ENCODE results near the gene MYO3B.
"Not testable (repeated sequence)": the region's sequence is repeated elsewhere in the genome, so short reads cannot be mapped to it uniquely, and the experiment has no call there.

Gene MYO3B

GRCh38 chr2:170521299-170521698 is 343.4 kb downstream of the MYO3B start:
- DNase-seq = no peak

DNA sequence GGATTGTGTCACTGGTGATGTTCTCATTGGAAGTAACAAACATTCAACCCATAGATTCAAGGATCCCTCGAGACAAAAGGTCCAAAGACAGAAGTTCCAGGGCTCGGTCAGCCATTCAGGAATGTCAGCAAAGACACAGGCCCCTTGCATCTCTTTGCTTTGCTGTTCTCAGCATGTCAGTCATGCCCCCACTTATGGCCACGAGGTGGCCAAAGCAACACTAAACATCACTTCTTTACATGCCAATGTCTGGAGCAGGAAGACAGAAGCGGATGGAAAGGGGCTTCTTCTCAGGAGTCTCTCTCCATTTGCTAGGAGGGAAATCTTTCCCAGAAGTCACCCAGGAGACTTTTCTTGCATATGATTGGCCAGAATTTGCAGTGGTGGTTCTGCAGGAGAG is 345.6 kb downstream of the MYO3B start:
- DNase-seq = peak; percentile 42

- DNase-seq = no peak
These were observed 347.1 kb downstream of the MYO3B start for GRCh38 chr2:170524828-170525565.

DNA sequence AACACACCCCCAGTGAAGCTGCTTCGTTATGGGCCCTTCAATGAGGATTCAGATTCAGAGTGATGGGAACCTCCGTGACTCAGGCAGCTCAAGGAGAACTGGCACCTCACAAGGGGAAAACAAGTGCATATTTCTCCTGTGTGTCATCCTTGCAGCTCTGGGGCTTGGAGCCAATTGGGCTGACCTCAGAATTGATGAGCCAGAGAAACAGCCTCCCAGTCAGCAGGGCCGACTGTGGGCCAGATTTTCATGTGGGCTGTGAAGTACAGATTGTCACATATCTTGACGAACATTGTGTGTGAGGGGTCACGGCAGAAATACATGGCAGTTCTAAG is 347.6 kb downstream of the MYO3B start:
- peak; percentile 58 for DNase-seq

DNA sequence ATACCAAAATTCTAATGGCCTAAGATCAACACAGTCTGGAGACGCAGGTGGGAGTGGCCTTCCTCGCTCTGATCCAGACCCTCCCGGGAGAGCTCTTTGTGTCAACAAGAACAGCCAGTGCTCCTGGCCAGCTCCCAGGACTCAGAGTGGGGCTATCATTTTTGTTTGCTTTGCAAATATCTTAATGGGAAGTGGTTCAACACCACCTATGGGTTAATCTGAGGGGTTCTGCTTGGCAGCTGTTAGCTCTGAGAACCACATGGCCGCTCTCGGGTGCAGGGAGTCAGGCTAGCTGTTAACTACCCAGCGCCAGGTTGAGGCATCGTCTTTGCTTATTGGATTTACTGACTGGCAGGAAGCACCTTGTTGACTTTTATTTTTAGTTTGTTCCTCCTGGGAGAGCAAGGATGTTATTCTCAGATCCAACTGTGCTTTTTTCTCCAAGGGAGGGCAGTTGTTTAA is 352.4 kb downstream of the MYO3B start:
- peak; percentile 94 for DNase-seq

DNA sequence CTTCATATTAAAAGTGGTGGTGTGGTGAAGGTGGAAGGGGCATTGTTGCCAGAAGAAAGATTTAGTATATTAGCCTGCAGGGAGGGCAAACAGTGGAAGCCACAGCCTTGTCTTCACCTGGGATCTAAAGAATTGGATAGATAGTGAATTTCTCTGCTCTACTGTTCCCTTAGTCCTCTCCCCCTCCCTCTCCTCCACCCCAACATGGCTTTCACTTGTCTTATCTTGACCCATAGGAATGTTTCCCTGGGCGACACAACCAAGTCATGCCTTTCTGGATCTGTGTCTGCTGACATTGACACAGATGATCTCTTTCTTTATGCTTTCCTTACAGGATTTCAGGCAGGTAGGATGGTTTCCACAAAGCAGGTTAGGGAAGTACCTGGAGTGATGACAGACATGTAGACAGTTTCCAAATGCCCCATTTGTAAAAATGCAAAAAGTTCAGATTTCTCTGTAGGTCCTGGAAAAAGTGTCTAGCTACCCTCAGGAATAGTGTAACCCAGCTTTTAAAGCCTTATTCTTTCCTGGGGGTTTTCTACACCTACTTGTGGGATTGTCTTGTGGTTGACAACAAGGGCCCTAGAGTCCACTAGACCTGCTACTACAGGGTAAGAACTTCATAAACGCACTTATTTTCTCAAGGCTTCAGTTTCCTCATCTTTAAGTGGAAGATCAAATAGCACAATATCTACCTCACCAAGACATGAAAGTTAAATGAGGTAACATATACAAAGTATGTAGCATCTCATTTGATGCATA is 353.0 kb downstream of the MYO3B start:
- peak; percentile 66 for DNase-seq

DNA sequence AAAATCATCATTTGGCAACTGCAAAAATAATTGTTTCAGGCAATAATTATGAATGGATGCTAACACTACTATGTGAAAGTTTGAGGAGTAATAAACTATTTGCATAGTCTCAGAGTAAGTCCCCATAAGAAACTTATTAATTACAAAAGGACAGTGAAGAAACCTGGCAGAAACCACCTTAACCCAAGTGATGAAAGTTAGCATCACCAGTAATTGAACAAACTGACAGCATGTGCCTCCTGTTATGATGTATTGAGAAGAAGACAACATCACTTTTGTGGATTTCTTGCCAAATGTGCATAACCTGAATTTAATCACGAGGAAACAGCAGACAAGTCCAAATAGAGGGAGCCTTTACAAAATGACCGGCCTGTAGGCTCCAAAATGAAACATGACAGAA is 353.9 kb downstream of the MYO3B start:
- DNase-seq = no peak

- peak; percentile 76 for DNase-seq
These were observed 355.2 kb downstream of the MYO3B start for GRCh38 chr2:170533156-170533555.

DNA sequence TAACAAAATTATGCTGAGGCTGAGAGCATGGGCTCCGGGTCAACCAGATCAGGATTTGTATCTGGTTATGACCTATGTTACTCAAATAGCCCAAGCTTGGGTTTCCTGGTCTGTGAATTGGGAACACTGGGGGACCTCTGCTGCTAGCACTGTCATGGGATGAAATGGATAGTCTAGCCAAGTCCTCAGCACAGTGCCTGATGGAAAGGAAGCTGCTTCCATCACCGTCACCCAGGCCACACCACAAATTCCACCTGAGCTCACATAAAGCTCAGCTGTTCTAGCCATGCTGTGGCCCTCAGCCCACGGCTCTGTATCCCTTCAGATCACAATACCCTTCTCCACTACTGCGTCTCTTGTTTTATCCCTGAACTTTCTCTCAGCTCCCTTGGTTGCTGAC is 357.6 kb downstream of the MYO3B start:
- DNase-seq = no peak

GRCh38 chr2:170544817-170545216 is 366.9 kb downstream of the MYO3B start:
- no peak for DNase-seq

GRCh38 chr2:170548304-170548703 is 370.4 kb downstream of the MYO3B start:
- DNase-seq = no peak

- no peak for DNase-seq
These were observed 372.6 kb downstream of the MYO3B start for GRCh38 chr2:170550501-170550900.

DNA sequence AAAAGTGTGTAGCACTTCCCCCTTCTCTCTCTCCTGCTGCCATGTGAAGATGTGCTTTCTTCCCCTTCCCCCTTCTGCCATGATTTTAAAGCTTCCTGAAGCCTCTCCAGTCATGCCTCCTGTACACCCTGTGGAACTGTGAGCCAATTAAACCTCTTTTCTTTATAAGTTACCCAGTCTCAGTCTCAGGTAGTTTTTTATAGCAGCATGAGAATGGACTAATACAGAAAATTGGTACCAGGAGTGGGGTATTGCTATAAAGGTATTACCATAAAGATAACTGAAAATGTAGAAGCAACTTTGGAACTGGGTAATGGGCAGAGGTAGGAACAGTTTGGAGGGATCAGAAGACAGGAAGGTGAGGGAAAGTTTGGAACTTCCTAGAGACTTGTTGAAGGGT is 374.0 kb downstream of the MYO3B start:
- DNase-seq = not testable (repeated sequence)

- no peak for DNase-seq
These were observed 375.8 kb downstream of the MYO3B start for GRCh38 chr2:170553748-170554147.

DNA sequence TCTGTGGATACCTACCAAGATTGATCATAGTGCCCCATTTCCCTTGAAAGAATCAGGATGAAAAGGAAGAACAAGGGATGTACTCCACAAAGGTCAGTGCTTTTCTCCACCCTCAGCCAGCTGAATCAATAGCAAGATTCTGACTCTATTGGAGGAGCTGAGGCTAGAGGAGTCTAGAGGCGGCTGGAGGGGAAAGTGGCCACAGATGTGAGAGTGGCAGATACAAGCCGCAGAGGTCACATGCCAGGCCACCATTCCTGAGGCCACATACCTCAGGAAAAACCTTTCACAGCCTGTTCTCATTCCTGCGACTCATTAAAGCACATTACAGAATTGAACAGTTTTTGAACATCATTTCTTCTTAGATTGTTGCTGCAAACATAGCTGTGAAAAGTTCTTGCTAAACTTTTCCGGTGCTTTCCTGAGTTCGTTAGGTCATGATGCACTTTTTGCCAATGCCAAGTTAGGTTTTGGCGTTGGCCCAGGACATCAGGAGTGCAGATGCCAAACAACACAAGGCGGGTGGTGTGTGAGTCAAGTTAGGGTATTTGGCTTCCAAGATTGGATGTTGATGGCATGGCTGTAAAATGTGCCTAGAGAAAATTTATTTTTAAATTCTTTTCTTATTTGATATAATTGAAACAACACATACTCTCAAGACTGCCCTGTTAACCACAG is 376.5 kb downstream of the MYO3B start:
- no peak for DNase-seq

- DNase-seq = no peak
These were observed 385.0 kb downstream of the MYO3B start for GRCh38 chr2:170562928-170563327.

GRCh38 chr2:170563401-170563800 is 385.5 kb downstream of the MYO3B start:
- no peak for DNase-seq

GRCh38 chr2:170566138-170566537 is 388.2 kb downstream of the MYO3B start:
- no peak for DNase-seq

DNA sequence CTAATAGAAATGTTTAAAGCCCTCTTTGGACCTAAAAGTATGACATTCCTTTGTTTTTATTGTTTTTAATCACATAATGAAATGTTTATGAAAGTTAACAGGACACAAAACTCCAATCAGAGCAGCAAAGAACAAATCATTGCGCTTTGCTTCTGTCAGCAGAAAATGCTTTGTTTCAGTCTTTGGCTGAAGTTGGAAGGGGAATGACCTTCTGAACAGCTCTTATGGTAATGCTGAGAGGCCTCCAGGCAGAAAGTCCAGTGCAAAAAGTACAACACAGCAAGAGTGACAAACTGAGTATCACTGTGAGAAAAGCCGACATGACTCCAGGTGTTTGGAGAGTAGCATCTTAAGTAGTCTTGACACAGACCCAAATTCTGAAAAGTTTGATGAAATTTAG is 389.5 kb downstream of the MYO3B start:
- no peak for DNase-seq

- DNase-seq = no peak
These were observed 390.6 kb downstream of the MYO3B start for GRCh38 chr2:170568511-170568910.

- DNase-seq = no peak
These were observed 393.7 kb downstream of the MYO3B start for GRCh38 chr2:170571612-170572011.

DNA sequence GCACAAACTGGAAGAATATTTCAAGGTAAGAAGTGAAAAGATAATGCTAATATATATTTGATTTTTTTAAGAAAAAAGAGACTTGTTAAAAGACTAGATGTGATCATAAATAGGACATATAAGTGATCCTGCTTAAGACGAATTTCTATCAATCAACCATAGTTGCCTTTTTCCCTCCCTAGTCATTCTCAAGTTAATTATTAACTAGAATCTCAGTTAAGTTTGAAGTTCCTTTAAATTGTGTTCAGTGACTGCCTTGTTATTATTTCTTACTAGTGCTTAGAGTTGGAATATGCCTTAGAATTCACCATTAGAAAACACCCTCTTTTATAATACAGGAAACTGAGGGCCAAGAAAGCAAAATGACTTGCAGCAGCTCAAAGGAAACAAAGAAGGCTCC is 395.7 kb downstream of the MYO3B start:
- DNase-seq = peak; percentile 70

DNA sequence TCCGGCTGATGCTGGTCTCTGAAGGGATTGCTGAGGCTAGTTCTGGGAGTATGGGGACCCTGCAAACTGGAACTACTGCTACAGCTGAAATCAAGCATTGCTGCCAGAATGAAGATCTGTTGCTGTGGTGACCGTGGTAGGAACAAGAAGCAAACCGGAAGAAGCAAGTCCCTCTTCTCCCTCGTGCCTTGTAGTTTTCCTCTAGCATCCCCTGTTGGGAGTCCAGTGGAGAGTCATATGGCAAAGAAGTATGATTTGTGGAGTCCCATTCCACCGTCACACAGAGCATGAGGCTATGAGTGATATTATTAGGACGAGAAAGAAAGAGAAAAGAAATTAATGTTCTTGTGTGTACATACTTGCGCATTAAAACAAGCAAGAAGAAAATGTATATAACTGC is 398.3 kb downstream of the MYO3B start:
- no peak for DNase-seq

DNA sequence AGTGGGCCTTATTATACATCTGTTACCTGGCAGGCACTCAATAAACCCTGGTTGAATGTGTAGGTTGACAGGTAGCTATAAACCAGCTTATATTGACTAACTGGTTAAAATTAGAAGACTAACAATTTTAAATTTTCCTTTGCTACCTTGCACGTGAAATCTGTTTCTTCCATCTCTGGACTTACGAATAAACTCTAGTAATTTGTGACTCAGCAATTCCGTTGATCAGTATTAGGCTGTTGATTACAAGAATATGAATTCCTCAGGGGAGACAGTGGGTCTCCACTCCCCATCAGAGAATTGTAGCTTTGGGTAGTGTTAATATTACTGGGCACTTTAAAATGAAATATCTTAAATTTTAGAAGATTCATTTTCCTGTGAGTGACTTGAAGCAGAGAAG is 399.4 kb downstream of the MYO3B start:
- no peak for DNase-seq

All from DMS53 (cell line).